K562 (cell line): ENCODE results near the gene OR4D9. TPM values are rescaled to one million over a fixed set of nuclear protein-coding genes. Genes with fewer than 3 reads are reported as not detected.

ENCODE experiments used
- E2F4 ChIP-seq: sonication (generic); formaldehyde crosslinking; IDR thresholded peaks from 2 replicates; pipeline ENCODE4 v1.8.0; 2022; ENCODE audit warnings: mild to moderate bottlenecking, low read depth, missing genetic modification reagents
- HEY1 ChIP-seq: fragments of 250-450 bp; sonication (Bioruptor Pico); IDR thresholded peaks from 2 replicates; pipeline ENCODE4 v1.5.0; 2020; ENCODE audit warnings: mild to moderate bottlenecking, moderate library complexity, borderline replicate concordance
- HNRNPLL ChIP-seq: fragments of 200-400 bp; formaldehyde crosslinking; IDR thresholded peaks from 2 replicates; pipeline ENCODE4 v1.6.1; 2017; ENCODE audit warnings: low read length, low read depth, mild to moderate bottlenecking; ENCODE audit not compliant: poor library complexity, severe bottlenecking
- MAFF ChIP-seq: IDR thresholded peaks from 2 replicates; pipeline ENCODE4 v1.6.1; 2012; ENCODE audit warnings: low read length, improper control_type of control experiment
- MIER1 ChIP-seq: fragments of 450-650 bp; IDR thresholded peaks from 2 replicates; pipeline ENCODE4 v1.6.1; 2016; ENCODE audit warnings: antibody characterized with exemption, mild to moderate bottlenecking, low read depth
- MYC ChIP-seq, 2 experiments: fragments of 250-450 bp in 1 of 2; sonication (Bioruptor Pico) in 1 of 2; IDR thresholded peaks; 2 replicates each; pipeline versions ENCODE4 v1.5.1 to v1.6.1; 2012 to 2021; ENCODE audit warnings: low read depth in 2 of 2, borderline replicate concordance in 1 of 2, improper control_type of control experiment in 1 of 2, low read length in 1 of 2, mild to moderate bottlenecking in 1 of 2, moderate library complexity in 1 of 2
- NR1H2 ChIP-seq: sonication (generic); formaldehyde crosslinking; IDR thresholded peaks from 2 replicates; pipeline ENCODE4 v1.4.0; 2020; ENCODE audit warnings: mild to moderate bottlenecking, missing genetic modification reagents
- RNF2 ChIP-seq: sonication (generic); IDR thresholded peaks from 2 replicates; pipeline ENCODE4 v1.6.1; 2016
- SIN3B ChIP-seq: fragments of 450-650 bp; IDR thresholded peaks from 2 replicates; pipeline ENCODE4 v1.6.1; 2017; ENCODE audit warnings: low read depth, mild to moderate bottlenecking, moderate library complexity
- TEAD2 ChIP-seq: fragments of 450-650 bp; IDR thresholded peaks from 2 replicates; pipeline ENCODE4 v1.6.1; 2016; ENCODE audit warnings: missing genetic modification characterization, control low read depth, missing compliant biosample characterization
- TFAP4 ChIP-seq: sonication (generic); formaldehyde crosslinking; IDR thresholded peaks from 2 replicates; pipeline ENCODE4 v1.8.0; 2022; ENCODE audit warnings: missing genetic modification reagents, mild to moderate bottlenecking, moderate library complexity, borderline replicate concordance
- USF2 ChIP-seq: sonication (generic); formaldehyde crosslinking; IDR thresholded peaks from 2 replicates; pipeline ENCODE4 v1.5.0; 2020; ENCODE audit warnings: missing genetic modification reagents
- ZNF224 ChIP-seq: sonication (generic); formaldehyde crosslinking; IDR thresholded peaks from 2 replicates; pipeline ENCODE4 v1.8.0; 2022; ENCODE audit warnings: mild to moderate bottlenecking, missing genetic modification reagents
- ZNF318 ChIP-seq, 2 experiments: fragments of 450-650 bp; IDR thresholded peaks; 2 replicates each; pipeline ENCODE4 v1.6.1; 2016; ENCODE audit warnings: mild to moderate bottlenecking in 2 of 2, borderline replicate concordance in 1 of 2, low read depth in 1 of 2, moderate library complexity in 1 of 2
- polyA plus RNA-seq, 8 experiments: library from polyadenylated mRNA; depleted of rRNA in 4 of 8; stranded (reverse) in 5 of 8; unstranded in 3 of 8; fragments of >200 nt; fragmentation: Nextera tagmentation in 2 of 8; fragmentation: Illumina TruSeq in 1 of 8; extraction: Ambion mirVana in 2 of 8; extraction: Trizol in 1 of 8; gene quantifications; 2 replicates each; pipeline versions ENCODE4 v1.2.1 to v1.2.3, GENCODE V29; 2011 to 2014; ENCODE audit warnings: inconsistent platforms in 1 of 8, missing spikeins in 1 of 8
- total RNA-seq, 7 experiments: library from RNA; depleted of rRNA in 6 of 7; stranded (reverse); fragments of >200 nt in 6 of 7; fragmentation: Illumina TruSeq in 2 of 7; extraction: Trizol in 2 of 7; gene quantifications; 2 replicates each; pipeline versions ENCODE4 v1.2.1 to v1.2.3, GENCODE V29; 2011 to 2021; ENCODE audit warnings: low replicate concordance in 1 of 7

Gene OR4D9
- total and polyA plus RNA-seq, 9 of the 15 experiments (the other 6 are each of a cell fraction or from before 2014, with no cell fraction given) = not detected

- TF ChIP-seq ZNF318 (IDR thresholded peaks at IDR 0.05; ENCODE audit: borderline replicate concordance in 1 of 2, low read depth in 1 of 2) (peak in 1 of 2 experiments; percentile 72; a peak in 2 of 4 replicates), ZNF224 (CRISPR knock-in tag) (no peak), USF2 (CRISPR knock-in tag) (no peak), E2F4 (CRISPR knock-in tag) (no peak), SIN3B (no peak), RNF2 (peak; percentile 58; the same call in 1 of the 2 replicates), HNRNPLL (no peak), MIER1 (peak; percentile 30; the same call in 1 of the 2 replicates), MAFF (peak; percentile 74), MYC (IDR thresholded peaks at IDR 0.05; ENCODE audit: low read depth, low read length) (no peak; the same call in 1 of the 2 replicates), MYC (CRISPR knock-in tag; IDR thresholded peaks at IDR 0.05; ENCODE audit: borderline replicate concordance, low read depth) (0 out of 2 replicates have a peak, but pooled peaks have one; percentile 13), NR1H2 (CRISPR knock-in tag) (0 out of 2 replicates have a peak, but pooled peaks have one; percentile 34), HEY1 (CRISPR knock-in tag) (peak; percentile 89), TEAD2 (tag) (peak; percentile 50; the same call in 1 of the 2 replicates), TFAP4 (CRISPR knock-in tag) (peak; percentile 88)
Observed at GRCh38 chr11:59545179-59546020, 34.1 kb downstream of the OR4D9 start (continued).
